ENCODE data around the gene KRT71.

The KRT71 gene

GRCh38 chr12:52529417-52529816 lies 23.5 kb downstream of the KRT71 start:
- no peak for DNase-seq (ENCODE audit: low read depth)
- TF ChIP-seq CTCF (IDR thresholded peaks at IDR 0.05; ENCODE audit: control insufficient read depth, extremely low read depth, insufficient read depth) = no peak
- H3K4me3 ChIP-seq (ENCODE audit: low read depth, low read length) = no peak overlapping the region

GRCh38 chr12:52528641-52529143 lies 24.3 kb downstream of the KRT71 start:
- DNase-seq (ENCODE audit: low read depth) = no peak
- H3K4me3 ChIP-seq (ENCODE audit: low read depth, low read length) = no peak overlapping the region
- TF ChIP-seq CTCF (IDR thresholded peaks at IDR 0.05; ENCODE audit: control insufficient read depth, extremely low read depth, insufficient read depth) = no peak

GRCh38 chr12:52527121-52527800 lies 25.7 kb downstream of the KRT71 start:
- no peak for TF ChIP-seq CTCF (IDR thresholded peaks at IDR 0.05; ENCODE audit: control insufficient read depth, extremely low read depth, insufficient read depth)
- H3K4me3 ChIP-seq (ENCODE audit: low read depth, low read length) = no peak overlapping the region
- no peak for DNase-seq (ENCODE audit: low read depth)

- H3K4me3 ChIP-seq (ENCODE audit: low read depth, low read length) = no peak overlapping the region
- TF ChIP-seq CTCF (IDR thresholded peaks at IDR 0.05; ENCODE audit: control insufficient read depth, extremely low read depth, insufficient read depth) = no peak
- DNase-seq (ENCODE audit: low read depth) = no peak
Measured at GRCh38 chr12:52526511-52526951, 26.4 kb downstream of the KRT71 start.

- DNase-seq (ENCODE audit: low read depth) = no peak
- no peak overlapping the region for H3K4me3 ChIP-seq (ENCODE audit: low read depth, low read length)
- no peak for TF ChIP-seq CTCF (IDR thresholded peaks at IDR 0.05; ENCODE audit: control insufficient read depth, extremely low read depth, insufficient read depth)
Measured at GRCh38 chr12:52525661-52526499, 27.1 kb downstream of the KRT71 start.

- no peak overlapping the region for H3K4me3 ChIP-seq (ENCODE audit: low read depth, low read length)
- no peak for DNase-seq (ENCODE audit: low read depth)
- TF ChIP-seq CTCF (IDR thresholded peaks at IDR 0.05; ENCODE audit: control insufficient read depth, extremely low read depth, insufficient read depth) = no peak
Measured at GRCh38 chr12:52524898-52525591, 27.9 kb downstream of the KRT71 start.

Data from LNCaP clone FGC (cell line).